Neural cell (in vitro differentiated cells): ENCODE data around the gene ASB12. TPM values are rescaled to one million over a fixed set of nuclear protein-coding genes. Genes with fewer than 3 reads are reported as not detected.

Experiments
- H2AFZ ChIP-seq: fragments of 200-600, 300-800 bp; sonication (generic), shearing (Covaris generic); 2 replicates; pipeline ENCODE4 v1.6.0; 2014; ENCODE audit warnings: low read depth, mild to moderate bottlenecking, antibody characterized with exemption, low read length, moderate library complexity
- H3F3A ChIP-seq: fragments of 200-600 bp; shearing (Covaris generic); 2 replicates; pipeline ENCODE4 v1.6.1; 2016; ENCODE audit warnings: mild to moderate bottlenecking, moderate library complexity, mixed read lengths, antibody characterized with exemption, low read length; ENCODE audit not compliant: insufficient read depth, poor library complexity, severe bottlenecking
- H3K27ac ChIP-seq: fragments of 200-600, 300-800 bp; sonication (generic), shearing (Covaris generic); 2 replicates; pipeline ENCODE4 v1.5.1; 2014; ENCODE audit warnings: mild to moderate bottlenecking, low read length, moderate library complexity
- H3K27me3 ChIP-seq: fragments of 300-800, 200-600 bp; sonication (generic), shearing (Covaris generic); 2 replicates; pipeline ENCODE4 v1.6.0; 2014; ENCODE audit warnings: mild to moderate bottlenecking, low read depth, low read length, moderate library complexity; ENCODE audit not compliant: insufficient read depth
- H3K36me3 ChIP-seq: fragments of 300-800, 200-600 bp; sonication (generic), shearing (Covaris generic); 2 replicates; pipeline ENCODE4 v1.5.1; 2014; ENCODE audit warnings: mild to moderate bottlenecking, antibody characterized with exemption, low read length, moderate library complexity; ENCODE audit not compliant: insufficient read depth
- H3K4me2 ChIP-seq: fragments of 300-800, 200-600 bp; sonication (generic), shearing (Covaris generic); 2 replicates; pipeline ENCODE4 v1.6.0; 2014; ENCODE audit warnings: mild to moderate bottlenecking, low read length
- H3K4me3 ChIP-seq: fragments of 300-800, 200-600 bp; sonication (generic), shearing (Covaris generic); 2 replicates; pipeline ENCODE4 v1.5.1; 2014; ENCODE audit warnings: mild to moderate bottlenecking, low read length, moderate library complexity
- H3K79me2 ChIP-seq: fragments of 200-600 bp; shearing (Covaris generic); replicated peaks from 2 replicates; pipeline ENCODE4 v1.6.0; 2014; ENCODE audit warnings: mild to moderate bottlenecking, low read length, moderate library complexity; ENCODE audit not compliant: insufficient read depth
- H3K9ac ChIP-seq: fragments of 300-800, 200-600 bp; sonication (generic), shearing (Covaris generic); 2 replicates; pipeline ENCODE4 v1.6.1; 2016; ENCODE audit warnings: mild to moderate bottlenecking, low read length, mixed read lengths
- H3K9me2 ChIP-seq: fragments of 200-600 bp; shearing (Covaris generic); 2 replicates; pipeline ENCODE4 v1.6.1; 2016; ENCODE audit warnings: mild to moderate bottlenecking, low read length, mixed read lengths; ENCODE audit not compliant: insufficient read depth
- H3K9me3 ChIP-seq: fragments of 200-600, 300-800 bp; sonication (generic), shearing (Covaris generic); 2 replicates; pipeline ENCODE4 v1.6.1; 2016; ENCODE audit warnings: mild to moderate bottlenecking, mixed run types, low read length, moderate library complexity, mixed read lengths
- H4K20me1 ChIP-seq: fragments of 200-600 bp; shearing (Covaris generic); 2 replicates; pipeline ENCODE4 v1.6.1; 2016; ENCODE audit warnings: mild to moderate bottlenecking, mixed run types; ENCODE audit not compliant: insufficient read depth
- CTCF ChIP-seq: fragments of 450-650 bp; IDR thresholded peaks from 2 replicates; pipeline ENCODE4 v1.5.1; 2014; ENCODE audit warnings: antibody characterized with exemption, mild to moderate bottlenecking, moderate library complexity; ENCODE audit not compliant: poor library complexity, severe bottlenecking
- EP300 ChIP-seq: fragments of 450-650 bp; conservative IDR thresholded peaks from 2 replicates; pipeline ENCODE4 v1.6.1; 2014; ENCODE audit warnings: antibody characterized with exemption, mild to moderate bottlenecking, moderate library complexity; ENCODE audit not compliant: poor library complexity, severe bottlenecking
- EZH2 ChIP-seq: fragments of 200-600, 300-800 bp; shearing (Covaris generic), sonication (generic); IDR thresholded peaks from 2 replicates; pipeline ENCODE4 v1.6.1; 2014; ENCODE audit warnings: antibody characterized with exemption, low read length, borderline replicate concordance, mild to moderate bottlenecking; ENCODE audit not compliant: insufficient read depth, poor library complexity, severe bottlenecking
- MXI1 ChIP-seq: fragments of 450-650 bp; conservative IDR thresholded peaks from 2 replicates; pipeline ENCODE4 v1.6.1; 2014; ENCODE audit warnings: antibody characterized with exemption, mild to moderate bottlenecking; ENCODE audit not compliant: poor library complexity, severe bottlenecking
- POLR2AphosphoS5 ChIP-seq: IDR thresholded peaks from 2 replicates; pipeline ENCODE4 v1.6.1; 2012
- RAD21 ChIP-seq: fragments of 450-650 bp; conservative IDR thresholded peaks from 2 replicates; pipeline ENCODE4 v1.6.1; 2014; ENCODE audit warnings: antibody characterized with exemption, mild to moderate bottlenecking, moderate library complexity
- REST ChIP-seq: IDR thresholded peaks from 2 replicates; pipeline ENCODE4 v1.6.1; 2012; ENCODE audit warnings: borderline replicate concordance
- SMC3 ChIP-seq: fragments of 450-650 bp; conservative IDR thresholded peaks from 2 replicates; pipeline ENCODE4 v1.6.1; 2014; ENCODE audit warnings: antibody characterized with exemption, mild to moderate bottlenecking, moderate library complexity; ENCODE audit not compliant: poor library complexity
- TAF1 ChIP-seq: IDR thresholded peaks from 2 replicates; pipeline ENCODE4 v1.6.1; 2012; ENCODE audit warnings: low read depth
- polyA plus RNA-seq: library from polyadenylated mRNA; depleted of rRNA; stranded (reverse); fragments of >200 nt; gene quantifications from 2 replicates; pipeline ENCODE4 v1.2.3, GENCODE V29; 2014

ASB12 gene
- polyA plus RNA-seq, 1 donor from 2014 or later, result 1.5 TPM

GRCh38 chrX:64184396-64184795 is 46.0 kb downstream of the ASB12 start:
- Histone ChIP-seq H3K36me3 (no peaks in the 10 kb centered on the region), H3K9me2 (no peaks in the 10 kb centered on the region), H3K4me3 (no peak overlapping the region), H3K4me2 (no peak overlapping the region), H3K9me3 (no peaks in the 10 kb centered on the region), H4K20me1 (no peaks in the 10 kb centered on the region), H3K9ac (no peak overlapping the region), H3K27me3 (no peaks in the 10 kb centered on the region), H3K27ac (no peak overlapping the region), H3K79me2 (no peaks in the 10 kb centered on the region), H3F3A (no peaks in the 10 kb centered on the region), H2AFZ (no peak overlapping the region)
- TF ChIP-seq CTCF (no peak), RAD21 (no peak), EZH2 (no peak), REST (no peak), TAF1 (no peak), MXI1 (no peak), EP300 (no peak), POLR2AphosphoS5 (no peak), SMC3 (no peak)

GRCh38 chrX:64182208-64182607 is 48.2 kb downstream of the ASB12 start:
- Histone ChIP-seq H2AFZ (no peak overlapping the region), H3F3A (no peaks in the 10 kb centered on the region)
- TF ChIP-seq REST (no peak), SMC3 (no peak), MXI1 (no peak), RAD21 (no peak), TAF1 (no peak), CTCF (no peak), EZH2 (no peak), POLR2AphosphoS5 (no peak), EP300 (no peak)

More at GRCh38 chrX:64182208-64182607, 48.2 kb downstream of the ASB12 start:
- Histone ChIP-seq H3K27me3 (no peaks in the 10 kb centered on the region), H3K27ac (no peak overlapping the region), H3K4me2 (no peak overlapping the region), H4K20me1 (no peaks in the 10 kb centered on the region), H3K79me2 (no peaks in the 10 kb centered on the region), H3K9ac (no peak overlapping the region), H3K4me3 (no peak overlapping the region), H3K36me3 (no peaks in the 10 kb centered on the region), H3K9me3 (no peaks in the 10 kb centered on the region), H3K9me2 (no peaks in the 10 kb centered on the region)
